Motor neuron (in vitro differentiated cells): ENCODE results near the gene GPR179. TPM values are rescaled to one million over a fixed set of nuclear protein-coding genes. Genes with fewer than 3 reads are reported as not detected.

Experiments
- ATAC-seq, 8 experiments: fragments of 200-7000 bp; cut with Tn5 transposase; replicated peaks in 6 of 8; 2 replicates each; pipeline ENCODE4 v1.8.0; 2021; ENCODE audit warnings: mild to moderate bottlenecking in 8 of 8, moderate library complexity in 8 of 8
- H3K27ac ChIP-seq, 2 donors: fragments of 250-450 bp; sonication (Bioruptor Pico); 2 replicates each; pipeline ENCODE4 v1.9.0; 2021; ENCODE audit warnings: antibody characterized with exemption in 2 of 2, mild to moderate bottlenecking in 2 of 2, moderate library complexity in 1 of 2
- H3K4me1 ChIP-seq, 2 donors: fragments of 250-450 bp; sonication (Bioruptor Pico); replicated peaks in 1 of 2; 2 replicates each; pipeline ENCODE4 v1.6.1; 2021; ENCODE audit warnings: antibody characterized with exemption in 2 of 2, mild to moderate bottlenecking in 2 of 2, moderate library complexity in 1 of 2
- H3K4me3 ChIP-seq, 5 donors: fragments of 250-450 bp; sonication (Bioruptor Pico); 2 replicates each; pipeline ENCODE4 v1.9.0; 2021; ENCODE audit warnings: antibody characterized with exemption in 5 of 5, mild to moderate bottlenecking in 5 of 5, moderate library complexity in 4 of 5
- WGBS, 10 experiments: fragments of 450-650 bp; shearing (Covaris generic); methylation state at CpG; one replicate each; pipeline ENCODE4 v1.0.0; 2022; 5-methylcytosine and 5-hydroxymethylcytosine counted together
- in situ Hi-C, 9 experiments: fragments of 400-800 bp; cut with MboI; loops; one replicate each; pipeline ENCODE4 v1.15.0; 2021; ENCODE audit warnings: low sequenced_read_pairs in 9 of 9, low pct_unique_long_range_greater_than_20kb in 2 of 9; ENCODE audit not compliant: unreplicated experiment in 9 of 9
- total RNA-seq, 8 experiments: library from RNA; unstranded; fragments of 300-600 nt; gene quantifications; 2 replicates each; pipeline versions ENCODE4 v1.2.3 to v1.2.4, GENCODE V29; 2022

Gene GPR179, protein sequence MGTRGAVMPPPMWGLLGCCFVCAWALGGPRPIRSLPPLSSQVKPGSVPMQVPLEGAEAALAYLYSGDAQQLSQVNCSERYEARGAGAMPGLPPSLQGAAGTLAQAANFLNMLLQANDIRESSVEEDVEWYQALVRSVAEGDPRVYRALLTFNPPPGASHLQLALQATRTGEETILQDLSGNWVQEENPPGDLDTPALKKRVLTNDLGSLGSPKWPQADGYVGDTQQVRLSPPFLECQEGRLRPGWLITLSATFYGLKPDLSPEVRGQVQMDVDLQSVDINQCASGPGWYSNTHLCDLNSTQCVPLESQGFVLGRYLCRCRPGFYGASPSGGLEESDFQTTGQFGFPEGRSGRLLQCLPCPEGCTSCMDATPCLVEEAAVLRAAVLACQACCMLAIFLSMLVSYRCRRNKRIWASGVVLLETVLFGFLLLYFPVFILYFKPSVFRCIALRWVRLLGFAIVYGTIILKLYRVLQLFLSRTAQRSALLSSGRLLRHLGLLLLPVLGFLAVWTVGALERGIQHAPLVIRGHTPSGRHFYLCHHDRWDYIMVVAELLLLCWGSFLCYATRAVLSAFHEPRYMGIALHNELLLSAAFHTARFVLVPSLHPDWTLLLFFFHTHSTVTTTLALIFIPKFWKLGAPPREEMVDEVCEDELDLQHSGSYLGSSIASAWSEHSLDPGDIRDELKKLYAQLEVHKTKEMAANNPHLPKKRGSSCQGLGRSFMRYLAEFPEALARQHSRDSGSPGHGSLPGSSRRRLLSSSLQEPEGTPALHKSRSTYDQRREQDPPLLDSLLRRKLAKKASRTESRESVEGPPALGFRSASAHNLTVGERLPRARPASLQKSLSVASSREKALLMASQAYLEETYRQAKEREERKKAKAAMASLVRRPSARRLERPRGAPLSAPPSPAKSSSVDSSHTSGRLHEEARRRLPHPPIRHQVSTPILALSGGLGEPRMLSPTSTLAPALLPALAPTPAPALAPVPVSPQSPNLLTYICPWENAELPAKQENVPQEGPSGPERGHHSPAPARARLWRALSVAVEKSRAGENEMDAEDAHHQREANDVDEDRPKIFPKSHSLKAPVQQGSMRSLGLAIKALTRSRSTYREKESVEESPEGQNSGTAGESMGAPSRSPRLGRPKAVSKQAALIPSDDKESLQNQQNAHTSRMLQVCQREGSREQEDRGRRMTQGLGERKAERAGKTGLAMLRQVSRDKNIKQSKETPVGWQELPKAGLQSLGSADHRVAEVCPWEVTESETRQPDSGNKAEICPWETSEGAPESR (N-terminal part only)
- total RNA-seq = 1 to 10 TPM in 4 of 8 experiments, under 1 TPM in 4; 0.36 to 2.9 (median 0.82) TPM

DNA sequence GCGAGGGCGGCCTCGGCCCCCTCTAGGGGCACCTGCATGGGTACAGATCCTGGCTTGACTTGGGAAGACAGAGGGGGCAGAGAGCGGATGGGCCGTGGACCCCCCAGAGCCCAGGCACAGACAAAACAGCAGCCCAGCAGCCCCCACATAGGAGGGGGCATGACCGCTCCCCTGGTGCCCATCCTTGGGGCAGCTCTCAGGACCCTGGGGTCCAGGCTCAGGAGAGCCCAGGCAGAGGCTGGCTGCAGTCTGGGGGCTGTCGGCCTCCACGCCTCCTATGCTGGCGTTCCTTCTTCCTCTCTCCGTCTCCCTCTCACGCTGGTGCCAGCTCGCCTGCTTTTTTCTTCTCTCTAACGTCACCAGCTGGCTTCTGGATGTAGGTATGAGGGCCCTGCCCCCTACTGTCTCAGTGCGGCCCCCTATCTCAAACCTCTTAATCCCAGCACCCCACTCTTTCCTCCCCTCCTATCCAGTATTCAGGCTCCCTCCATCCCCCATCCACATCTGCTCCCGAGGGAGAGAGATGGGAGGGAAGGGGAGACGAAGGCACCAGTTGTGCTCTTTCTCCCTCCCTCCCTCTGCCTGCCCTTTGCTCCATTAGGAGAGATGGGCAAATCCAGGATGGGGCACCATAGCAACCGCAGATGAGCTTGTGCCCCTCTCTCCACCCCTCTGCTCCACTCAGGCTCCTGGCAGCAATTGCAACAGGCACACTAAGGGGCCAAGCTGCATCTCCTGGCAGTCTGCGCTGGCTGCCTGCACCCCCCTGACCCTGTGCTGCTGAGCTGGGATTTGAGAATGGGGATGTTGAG is at the start of gene GPR179:
TSS of gene GPR179 (minus strand) at position 349 of the 812 bp plus-strand sequence. CDS start at position 182, 167 bp downstream.
- 69 to 100% (median 87%) methylated on average over 1 to 5 of the region's 18 CpGs; no CpG with 5 or more reads in 4 of the 10 experiments for WGBS, 10 experiments
- no peak within 1 kb of the TSS for H3K4me3 ChIP-seq
- no peak within 1 kb of the TSS for H3K27ac ChIP-seq
- peak in 5 of 8 experiments; percentile 20 to 65 (median 45) for ATAC-seq
- in situ Hi-C loops = loop anchor here in 2 of 9 experiments (10.0 to 25.0 kb wide), 2 partner anchors 71 to 93 kb away; partner anchors contain the start of gene ARHGAP23 (in 1 of the 2)
- H3K4me1 ChIP-seq = peaks cover 10 to 12% of the 10 kb centered on the region in 2 donors

- Histone ChIP-seq H3K4me3 (no peak overlapping the region), H3K4me1 (no peaks in the 10 kb centered on the region), H3K27ac (no peak overlapping the region)
- WGBS, 10 experiments = 86 to 100% (median 91%) methylated on average over 1 of the region's 1 CpG; no CpG with 5 or more reads in 6 of the 10 experiments
- no peak for ATAC-seq
- in situ Hi-C loops = no loop called here
Observed at GRCh38 chr17:38379448-38379847, 35.7 kb upstream of the GPR179 start.

- H3K27ac ChIP-seq = no peak overlapping the region
- in situ Hi-C loops = no loop called here
- WGBS, 10 experiments = 79 to 100% (median 95%) methylated on average over 2 to 8 of the region's 8 CpGs; no CpG with 5 or more reads in 1 of the 10 experiments
- no peaks in the 10 kb centered on the region for H3K4me1 ChIP-seq
- no peak for ATAC-seq
- no peak overlapping the region for H3K4me3 ChIP-seq
Observed at GRCh38 chr17:38369124-38369886, 25.5 kb upstream of the GPR179 start.

GRCh38 chr17:38364741-38365140 is 21.0 kb upstream of the GPR179 start:
- no peak overlapping the region for H3K27ac ChIP-seq
- ATAC-seq = no peak
- H3K4me3 ChIP-seq = no peak overlapping the region
- in situ Hi-C loops = no loop called here
- H3K4me1 ChIP-seq = no peaks in the 10 kb centered on the region
- WGBS, 10 experiments = 80 to 100% (median 93%) methylated on average over 1 to 6 of the region's 8 CpGs; no CpG with 5 or more reads in 2 of the 10 experiments

DNA sequence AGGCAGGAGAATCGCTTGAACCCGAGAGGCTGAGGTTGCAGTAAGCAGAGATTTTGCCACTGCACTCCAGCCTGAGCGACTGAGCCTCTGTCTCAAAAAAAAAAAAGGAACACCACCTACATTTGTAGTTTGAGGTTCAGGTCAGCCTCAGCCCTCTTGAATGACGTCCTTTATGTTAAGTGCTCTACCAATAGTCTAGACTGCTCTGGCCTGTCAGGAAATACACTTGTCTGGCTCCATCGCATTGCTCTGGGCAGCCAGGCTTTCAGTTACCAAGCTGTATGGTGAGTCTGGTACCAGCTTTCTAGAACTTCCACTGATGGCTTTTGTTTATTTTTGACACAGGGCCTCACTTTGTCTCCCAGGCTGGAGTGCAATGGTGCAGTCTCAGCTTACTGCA is 19.3 kb upstream of the GPR179 start:
- Histone ChIP-seq H3K4me1 (peaks cover 8 to 10% of the 10 kb centered on the region in 2 donors), H3K27ac (no peak overlapping the region), H3K4me3 (no peak overlapping the region)
- no peak for ATAC-seq
- in situ Hi-C loops = no loop called here
- WGBS, 10 experiments = 100% methylated on average over 2 to 3 of the region's 5 CpGs; no CpG with 5 or more reads in 8 of the 10 experiments

GRCh38 chr17:38361694-38362465 is 18.1 kb upstream of the GPR179 start:
- H3K27ac ChIP-seq = no peak overlapping the region
- WGBS, 10 experiments = 0 to 94% (median 66%) methylated on average over 1 to 4 of the region's 5 CpGs; no CpG with 5 or more reads in 1 of the 10 experiments
- peaks cover 14 to 21% of the 10 kb centered on the region in 2 donors for H3K4me1 ChIP-seq
- no peak overlapping the region for H3K4me3 ChIP-seq
- in situ Hi-C loops = no loop called here
- peak in 1 of 8 experiments; percentile 71 for ATAC-seq

DNA sequence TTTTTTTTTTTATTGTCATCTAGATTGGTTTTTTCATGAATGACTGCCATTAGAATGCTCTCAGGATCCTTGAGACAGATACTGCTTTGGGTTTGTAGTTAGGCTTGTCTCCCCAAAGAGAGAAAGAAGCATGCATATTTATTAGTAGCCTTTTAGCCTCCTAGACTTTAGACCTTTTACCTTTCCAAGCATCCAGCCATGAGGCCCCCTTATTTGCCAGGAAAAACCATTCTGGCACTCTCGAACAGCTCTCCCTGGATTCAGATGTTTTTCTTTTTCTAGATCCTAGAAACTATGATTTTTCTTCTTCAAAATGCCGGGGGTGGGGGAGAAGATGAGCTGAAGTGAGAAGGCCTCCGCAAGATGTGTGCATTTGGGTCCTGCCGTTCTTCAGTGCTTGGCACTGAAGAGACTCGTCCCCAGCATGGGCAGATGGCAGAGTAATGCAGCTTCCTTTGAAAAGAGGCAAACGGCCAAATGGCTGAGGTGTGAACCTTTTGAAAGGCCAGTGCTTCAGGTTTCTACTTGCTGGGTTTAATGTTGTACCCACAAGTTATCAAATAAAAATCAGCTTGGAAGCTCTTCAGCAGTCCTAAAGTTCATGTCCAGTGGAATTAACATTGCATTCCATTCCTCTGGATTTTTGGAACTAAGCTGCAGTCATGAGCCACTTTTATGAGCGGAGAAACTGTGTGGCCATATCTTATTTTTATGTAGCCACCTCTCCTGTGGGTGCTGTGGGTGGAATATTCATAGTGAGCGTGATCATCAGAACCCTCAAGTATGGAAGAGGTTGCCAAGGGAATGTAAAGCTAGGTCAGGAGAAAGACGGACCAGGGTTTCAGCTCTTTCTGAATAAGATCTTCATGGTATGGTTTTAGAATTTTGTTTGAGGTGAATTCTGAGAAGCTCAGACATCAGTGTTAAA is 15.1 kb upstream of the GPR179 start:
- ATAC-seq = peak in 2 of 8 experiments; percentile 41 to 49
- 4 to 97% (median 85%) methylated on average over 2 to 9 of the region's 9 CpGs; no CpG with 5 or more reads in 1 of the 10 experiments for WGBS, 10 experiments
- no peak overlapping the region for H3K27ac ChIP-seq
- in situ Hi-C loops = no loop called here
- H3K4me1 ChIP-seq = peaks cover 31 to 39% of the 10 kb centered on the region in 2 donors
- no peak overlapping the region for H3K4me3 ChIP-seq

DNA sequence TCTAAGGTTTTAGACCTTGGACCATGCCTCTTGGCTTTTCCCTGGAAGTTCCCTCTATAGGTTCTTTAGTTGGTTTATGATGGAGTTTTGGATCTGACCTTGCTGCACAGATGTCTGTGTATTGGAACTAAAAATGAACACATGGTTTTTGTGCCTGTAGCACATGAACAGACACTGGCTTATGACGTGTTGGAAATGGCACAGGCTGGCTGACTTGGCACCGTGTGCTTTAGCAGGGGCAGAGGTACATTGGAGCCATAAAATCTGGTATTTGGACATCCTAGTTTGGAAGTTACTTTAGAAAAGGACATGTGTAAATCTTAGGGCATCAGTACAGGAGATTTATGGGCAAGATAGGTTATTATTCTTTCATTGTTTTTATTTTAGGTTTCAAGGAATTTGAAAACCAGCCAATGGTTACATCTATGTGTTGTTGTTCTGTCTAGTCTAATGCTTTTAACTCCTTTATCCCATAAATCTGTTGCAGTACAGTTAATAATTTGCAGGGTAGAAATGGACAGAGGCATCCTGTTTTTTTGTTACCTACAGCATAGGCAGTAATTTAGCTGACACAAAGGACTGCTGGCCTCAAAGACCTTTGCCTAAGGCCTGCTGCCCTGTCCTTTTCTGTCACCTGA is 13.8 kb upstream of the GPR179 start:
- Histone ChIP-seq H3K4me3 (no peak overlapping the region), H3K4me1 (peaks cover 37 to 39% of the 10 kb centered on the region in 2 donors), H3K27ac (no peak overlapping the region)
- WGBS, 10 experiments = 0 to 79% (median 65%) methylated on average over 1 to 2 of the region's 2 CpGs; no CpG with 5 or more reads in 4 of the 10 experiments
- ATAC-seq = no peak
- in situ Hi-C loops = no loop called here

GRCh38 chr17:38355251-38355650 is 11.5 kb upstream of the GPR179 start:
- in situ Hi-C loops = no loop called here
- peak overlapping the region in 2 of 5 donors; percentile 81 to 90 for H3K4me3 ChIP-seq
- peaks cover 44 to 45% of the 10 kb centered on the region in 2 donors for H3K4me1 ChIP-seq
- no peak for ATAC-seq
- no peak overlapping the region for H3K27ac ChIP-seq
- WGBS, 10 experiments = 56 to 100% (median 93%) methylated on average over 1 to 3 of the region's 4 CpGs; no CpG with 5 or more reads in 2 of the 10 experiments
